ENCODE results near the gene CMIP.

GRCh38 chr16:81435567-81435966, 9.0 kb upstream of the CMIP start:
- TF ChIP-seq POLR2A (IDR thresholded peaks at IDR 0.05), result no peak
- TF ChIP-seq, protein P1, sequence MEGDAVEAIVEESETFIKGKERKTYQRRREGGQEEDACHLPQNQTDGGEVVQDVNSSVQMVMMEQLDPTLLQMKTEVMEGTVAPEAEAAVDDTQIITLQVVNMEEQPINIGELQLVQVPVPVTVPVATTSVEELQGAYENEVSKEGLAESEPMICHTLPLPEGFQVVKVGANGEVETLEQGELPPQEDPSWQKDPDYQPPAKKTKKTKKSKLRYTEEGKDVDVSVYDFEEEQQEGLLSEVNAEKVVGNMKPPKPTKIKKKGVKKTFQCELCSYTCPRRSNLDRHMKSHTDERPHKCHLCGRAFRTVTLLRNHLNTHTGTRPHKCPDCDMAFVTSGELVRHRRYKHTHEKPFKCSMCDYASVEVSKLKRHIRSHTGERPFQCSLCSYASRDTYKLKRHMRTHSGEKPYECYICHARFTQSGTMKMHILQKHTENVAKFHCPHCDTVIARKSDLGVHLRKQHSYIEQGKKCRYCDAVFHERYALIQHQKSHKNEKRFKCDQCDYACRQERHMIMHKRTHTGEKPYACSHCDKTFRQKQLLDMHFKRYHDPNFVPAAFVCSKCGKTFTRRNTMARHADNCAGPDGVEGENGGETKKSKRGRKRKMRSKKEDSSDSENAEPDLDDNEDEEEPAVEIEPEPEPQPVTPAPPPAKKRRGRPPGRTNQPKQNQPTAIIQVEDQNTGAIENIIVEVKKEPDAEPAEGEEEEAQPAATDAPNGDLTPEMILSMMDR (IDR thresholded peaks at IDR 0.05), result no peak
